GM23248 (cell line): ENCODE results near the gene PTGER1.

Source experiments
- EZH2 ChIP-seq: fragments of 200-600 bp; sonication (generic); IDR thresholded peaks from 2 replicates; pipeline ENCODE4 v1.6.1; 2018; ENCODE audit warnings: antibody characterized with exemption, mild to moderate bottlenecking; ENCODE audit not compliant: insufficient read depth, poor library complexity, severe bottlenecking
- EZH2phosphoT487 ChIP-seq: fragments of 200-600 bp; sonication (generic); IDR thresholded peaks from 2 replicates; pipeline ENCODE4 v1.6.1; 2018; ENCODE audit warnings: antibody characterized with exemption, moderate library complexity, mild to moderate bottlenecking, low read depth; ENCODE audit not compliant: insufficient read depth

- TF ChIP-seq EZH2: no peak
- TF ChIP-seq EZH2phosphoT487: no peak
These were observed 5.5 kb upstream of the PTGER1 start for GRCh38 chr19:14480700-14481079.
